ENCODE results near the gene NEURL4. TPM values are rescaled to one million over a fixed set of nuclear protein-coding genes. Genes with fewer than 3 reads are reported as not detected.

The NEURL4 gene
- total RNA-seq, 2 experiments from 2014 or later, result 53.4 to 58.6 TPM

DNA sequence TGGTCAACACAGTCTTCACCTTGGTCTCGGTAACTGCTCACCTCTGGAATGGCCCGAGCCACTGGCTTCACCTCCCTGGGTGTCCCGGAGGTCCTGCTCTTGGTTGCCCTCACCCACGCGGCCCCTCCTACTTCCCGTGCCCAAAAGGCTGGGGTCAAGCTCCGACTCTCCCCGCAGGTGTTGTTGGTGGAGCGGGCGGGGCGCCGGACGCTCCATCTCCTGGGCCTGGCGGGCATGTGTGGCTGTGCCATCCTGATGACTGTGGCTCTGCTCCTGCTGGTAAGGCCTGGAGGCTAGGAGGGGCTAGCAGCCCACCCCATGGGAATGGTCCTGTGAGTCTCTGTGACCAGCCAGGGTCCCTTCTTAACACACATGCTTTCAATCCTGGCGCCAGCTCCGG lies 44.2 kb downstream of the NEURL4 start:
- ATAC-seq (ENCODE audit: low read depth) (no peak), DNase-seq (no peak)
- Mint-ChIP-seq H3K27ac (no peak overlapping the region), H3K27me3 (peaks cover 32% of the 10 kb centered on the region), H3K4me1 (peaks cover 14% of the 10 kb centered on the region), H3K36me3 (no peaks in the 10 kb centered on the region), H3K9me3 (no peaks in the 10 kb centered on the region), H3K4me3 (no peak overlapping the region)
- POLR2A ChIA-PET, result interaction anchor here (0.5 to 0.6 kb wide), 2 partner anchors 28 to 83 kb away, joined by 3 to 4 read pairs; no protein-coding TSS in a partner anchor

DNA sequence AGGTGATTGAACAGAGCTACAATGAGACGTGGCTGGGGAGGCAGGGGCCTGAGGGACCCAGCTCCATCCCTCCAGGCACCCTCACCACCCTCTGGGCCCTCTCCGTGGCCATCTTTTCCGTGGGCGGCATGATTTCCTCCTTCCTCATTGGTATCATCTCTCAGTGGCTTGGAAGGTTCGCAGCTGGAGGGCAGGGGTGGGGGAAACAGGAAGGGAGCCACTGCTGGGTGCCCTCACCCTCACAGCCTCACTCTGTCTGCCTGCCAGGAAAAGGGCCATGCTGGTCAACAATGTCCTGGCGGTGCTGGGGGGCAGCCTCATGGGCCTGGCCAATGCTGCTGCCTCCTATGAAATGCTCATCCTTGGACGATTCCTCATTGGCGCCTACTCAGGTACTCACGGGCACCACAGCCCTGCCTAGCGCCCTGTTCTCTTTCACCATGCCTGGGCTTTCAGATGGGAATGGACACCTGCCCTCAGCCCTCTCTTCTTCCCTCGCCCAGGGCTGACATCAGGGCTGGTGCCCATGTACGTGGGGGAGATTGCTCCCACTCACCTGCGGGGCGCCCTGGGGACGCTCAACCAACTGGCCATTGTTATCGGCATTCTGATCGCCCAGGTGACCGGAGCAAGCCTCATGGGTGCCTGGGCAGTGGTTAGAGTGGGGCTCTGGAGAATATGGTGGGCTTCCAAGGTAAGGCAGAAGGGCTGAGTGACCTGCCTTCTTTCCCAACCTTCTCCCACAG lies 45.5 kb downstream of the NEURL4 start:
- H3K27me3 Mint-ChIP-seq, result peaks cover 35% of the 10 kb centered on the region
- POLR2A ChIA-PET, result no interaction called here
- H3K4me3 Mint-ChIP-seq, result no peak overlapping the region
- H3K9me3 Mint-ChIP-seq, result no peaks in the 10 kb centered on the region
- ATAC-seq (ENCODE audit: low read depth), result no peak
- H3K27ac Mint-ChIP-seq, result no peak overlapping the region
- peaks cover 14% of the 10 kb centered on the region for H3K4me1 Mint-ChIP-seq
- H3K36me3 Mint-ChIP-seq, result no peaks in the 10 kb centered on the region
- DNase-seq, result no peak

DNA sequence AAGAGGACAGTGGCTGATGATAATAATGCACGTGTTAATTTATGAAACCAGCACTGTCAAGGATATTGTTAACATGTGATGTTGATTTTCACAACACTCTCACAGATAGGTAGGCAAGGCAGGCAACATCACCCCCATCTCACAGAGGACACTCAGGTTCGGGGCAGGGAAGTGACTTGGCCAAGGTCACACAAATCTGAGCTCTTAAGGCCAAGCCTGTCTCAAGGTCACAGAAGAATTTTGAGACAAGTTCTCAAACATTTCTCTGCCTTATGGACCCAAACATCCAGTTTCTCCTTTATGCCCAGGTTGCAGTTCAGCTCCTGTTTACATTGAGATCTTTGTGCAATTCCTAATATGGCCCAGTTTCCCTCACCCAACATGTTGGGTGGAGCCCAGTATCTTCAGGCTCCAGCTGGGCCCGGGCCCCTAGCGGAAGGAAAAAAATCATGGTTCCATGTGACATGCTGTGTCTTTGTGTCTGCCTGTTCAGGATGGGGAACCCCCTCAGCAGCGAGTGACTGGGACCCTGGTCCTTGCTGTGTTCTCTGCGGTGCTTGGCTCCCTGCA lies 46.3 kb downstream of the NEURL4 start:
- Mint-ChIP-seq H3K27ac (no peak overlapping the region), H3K9me3 (no peaks in the 10 kb centered on the region), H3K27me3 (peaks cover 29% of the 10 kb centered on the region), H3K4me1 (peaks cover 14% of the 10 kb centered on the region), H3K4me3 (no peak overlapping the region), H3K36me3 (no peaks in the 10 kb centered on the region)
- POLR2A ChIA-PET, result interaction anchor here (1.0 to 2.7 kb wide), 3 partner anchors 30 to 201 kb away, joined by 3 to 7 read pairs (median 3); partner anchors contain the start of gene POLR2A
- DNase-seq (no peak), ATAC-seq (ENCODE audit: low read depth) (no peak)

DNA sequence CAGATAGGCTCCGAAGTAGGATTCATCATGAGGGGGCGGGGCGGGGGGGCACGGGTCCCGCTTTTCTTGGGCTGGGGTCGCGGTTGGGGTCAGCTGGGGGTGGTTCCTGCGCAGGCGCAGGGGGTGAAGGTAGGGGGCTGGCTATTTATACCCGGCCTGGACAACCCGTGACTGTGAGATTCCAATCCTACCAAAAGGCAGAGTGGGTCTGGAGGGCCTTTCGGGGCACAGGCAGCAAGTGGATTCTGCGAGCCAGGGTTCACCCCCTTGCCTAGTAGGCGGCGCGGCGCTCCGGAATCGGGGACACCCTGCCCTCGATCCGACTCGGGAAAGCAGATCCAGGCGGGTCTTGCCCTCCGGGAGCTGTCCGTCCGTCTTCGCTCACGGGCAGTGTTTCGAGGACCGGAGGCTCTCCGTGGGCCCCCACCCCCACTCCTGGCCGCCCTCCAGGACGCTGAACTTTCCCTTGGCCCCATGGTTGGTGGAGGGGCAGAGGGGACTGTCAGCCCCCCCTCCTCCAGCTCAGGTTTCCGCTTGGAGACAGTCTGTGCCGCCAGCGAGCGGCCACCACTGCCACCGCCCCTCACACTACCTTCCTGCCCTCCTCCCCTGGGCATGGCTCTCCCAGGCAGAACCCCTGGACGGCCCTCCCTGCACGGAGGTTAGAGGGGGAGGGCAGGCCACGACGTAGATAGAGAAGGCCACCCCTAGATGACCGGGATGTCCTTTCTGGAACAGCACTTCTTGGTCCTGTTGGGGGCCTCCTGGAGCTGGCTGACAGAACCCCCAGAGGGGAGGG lies 47.0 kb downstream of the NEURL4 start:
- POLR2A ChIA-PET, result interaction anchor here (1.0 to 2.7 kb wide), 8 partner anchors 10 to 406 kb away, joined by 3 to 7 read pairs (median 4); partner anchors contain the start of genes ACADVL, ACAP1, DLG4 and POLR2A
- Mint-ChIP-seq H3K4me3 (peak overlapping the region; percentile 80), H3K36me3 (no peaks in the 10 kb centered on the region), H3K9me3 (no peaks in the 10 kb centered on the region), H3K27me3 (peaks cover 27% of the 10 kb centered on the region), H3K4me1 (peaks cover 14% of the 10 kb centered on the region), H3K27ac (no peak overlapping the region)
- ATAC-seq (ENCODE audit: low read depth), result no peak
- DNase-seq, result no peak

DNA sequence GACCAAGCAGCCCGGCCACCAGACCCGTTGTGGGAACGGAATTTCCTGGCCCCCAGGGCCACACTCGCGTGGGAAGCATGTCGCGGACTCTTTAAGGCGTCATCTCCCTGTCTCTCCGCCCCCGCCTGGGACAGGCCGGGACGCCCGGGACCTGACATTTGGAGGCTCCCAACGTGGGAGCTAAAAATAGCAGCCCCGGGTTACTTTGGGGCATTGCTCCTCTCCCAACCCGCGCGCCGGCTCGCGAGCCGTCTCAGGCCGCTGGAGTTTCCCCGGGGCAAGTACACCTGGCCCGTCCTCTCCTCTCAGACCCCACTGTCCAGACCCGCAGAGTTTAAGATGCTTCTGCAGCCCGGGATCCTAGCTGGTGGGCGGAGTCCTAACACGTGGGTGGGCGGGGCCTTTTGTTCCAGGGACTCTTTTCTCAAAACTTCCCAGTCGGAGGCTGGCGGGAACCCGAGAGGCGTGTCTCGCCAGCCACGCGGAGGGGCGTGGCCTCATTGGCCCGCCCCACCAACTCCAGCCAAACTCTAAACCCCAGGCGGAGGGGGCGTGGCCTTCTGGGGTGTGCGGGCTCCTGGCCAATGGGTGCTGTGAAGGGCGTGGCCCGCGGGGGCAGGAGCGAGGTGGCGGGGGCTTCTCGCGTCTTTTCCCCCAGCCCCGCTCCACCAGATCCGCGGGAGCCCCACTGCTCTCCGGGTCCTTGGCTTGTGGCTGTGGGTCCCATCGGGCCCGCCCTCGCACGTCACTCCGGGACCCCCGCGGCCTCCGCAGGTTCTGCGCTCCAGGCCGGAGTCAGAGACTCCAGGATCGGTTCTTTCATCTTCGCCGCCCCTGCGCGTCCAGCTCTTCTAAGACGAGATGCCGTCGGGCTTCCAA lies 47.8 kb downstream of the NEURL4 start, which contains the start of gene SLC2A4:
SLC2A4 (plus strand) TSS at position 645 of the 879 bp plus-strand sequence; CDS start at position 862, 217 bp downstream.
- peak; percentile 74 for ATAC-seq (ENCODE audit: low read depth)
- peak within 1 kb of the TSS; percentile 80 for H3K4me3 Mint-ChIP-seq
- POLR2A ChIA-PET, result interaction anchor here (0.7 to 2.7 kb wide), 8 partner anchors 11 to 407 kb away, joined by 3 to 7 read pairs (median 4); partner anchors contain the start of genes ACADVL, ACAP1, DLG4 and WRAP53
- peaks cover 30% of the 10 kb centered on the region for H3K27me3 Mint-ChIP-seq
- no peaks in the 10 kb centered on the region for H3K36me3 Mint-ChIP-seq
- no peaks in the 10 kb centered on the region for H3K9me3 Mint-ChIP-seq
- peaks cover 14% of the 10 kb centered on the region for H3K4me1 Mint-ChIP-seq
- no peak within 1 kb of the TSS for H3K27ac Mint-ChIP-seq
- DNase-seq, result peak; percentile 89

DNA sequence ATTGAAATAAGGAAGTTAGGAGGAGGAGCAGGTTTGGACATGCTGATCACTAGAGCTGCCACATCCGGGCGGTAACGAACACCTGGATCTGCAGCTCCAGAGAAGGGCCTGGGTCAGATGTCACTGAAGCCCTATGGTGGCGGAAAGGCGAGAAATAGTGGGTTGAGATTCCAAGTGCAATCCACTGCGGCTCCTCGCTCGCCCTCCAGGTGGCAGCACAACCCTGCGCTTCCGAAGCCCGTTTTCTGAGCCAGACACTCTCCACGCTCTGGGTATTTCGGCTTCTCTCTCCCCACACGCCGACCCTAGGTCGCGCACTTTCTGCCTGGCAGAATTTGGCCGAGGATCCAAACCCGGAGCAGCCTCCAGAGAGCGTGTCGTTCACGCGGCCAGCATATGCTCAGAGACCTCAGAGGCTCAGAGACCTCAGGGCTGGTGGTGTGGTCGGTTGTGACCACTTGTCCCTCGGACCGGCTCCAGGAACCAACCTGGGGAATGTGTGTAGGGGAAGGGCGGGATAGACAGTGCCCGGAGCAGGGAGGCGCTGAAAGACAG lies 48.5 kb downstream of the NEURL4 start:
- no peak overlapping the region for H3K27ac Mint-ChIP-seq
- POLR2A ChIA-PET, result interaction anchor here (0.5 to 2.7 kb wide), 8 partner anchors 12 to 407 kb away, joined by 3 to 7 read pairs (median 5); partner anchors contain the start of genes ACADVL, DLG4 and WRAP53

DNA sequence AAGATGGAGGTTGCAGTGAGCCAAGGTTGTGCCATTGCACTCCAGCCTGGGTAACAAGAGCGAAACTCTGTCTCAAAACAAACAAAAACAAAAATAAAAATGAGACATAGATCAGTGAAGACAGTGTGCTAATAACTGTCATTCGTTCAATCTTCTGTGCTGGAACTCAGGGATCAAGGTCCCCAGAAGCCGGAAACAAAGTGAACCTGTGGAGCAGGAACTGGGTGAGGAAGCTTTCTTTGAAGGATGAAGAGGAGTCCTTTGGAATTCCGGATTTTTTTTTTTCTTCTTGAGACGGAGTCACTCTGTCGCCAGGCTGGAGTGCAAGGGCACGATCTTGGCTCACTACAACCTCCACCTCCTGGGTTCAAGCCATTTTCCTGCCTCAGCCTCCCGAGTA lies 49.7 kb downstream of the NEURL4 start:
- Mint-ChIP-seq H3K36me3 (no peaks in the 10 kb centered on the region), H3K9me3 (no peaks in the 10 kb centered on the region), H3K4me1 (peaks cover 14% of the 10 kb centered on the region), H3K27ac (no peak overlapping the region), H3K27me3 (peaks cover 28% of the 10 kb centered on the region), H3K4me3 (no peak overlapping the region)
- POLR2A ChIA-PET, result interaction anchor here (0.6 kb wide), 1 partner anchor 482 kb away, joined by 5 read pairs; no protein-coding TSS in a partner anchor
- DNase-seq, result no peak
- no peak for ATAC-seq (ENCODE audit: low read depth)

More for the DNA sequence above, 48.5 kb downstream of the NEURL4 start:
- peak; percentile 90 for DNase-seq
- Mint-ChIP-seq H3K36me3 (no peaks in the 10 kb centered on the region), H3K4me1 (peaks cover 14% of the 10 kb centered on the region), H3K9me3 (no peaks in the 10 kb centered on the region), H3K4me3 (peak overlapping the region; percentile 80), H3K27me3 (peaks cover 28% of the 10 kb centered on the region)
- ATAC-seq (ENCODE audit: low read depth), result peak; percentile 75

DNA sequence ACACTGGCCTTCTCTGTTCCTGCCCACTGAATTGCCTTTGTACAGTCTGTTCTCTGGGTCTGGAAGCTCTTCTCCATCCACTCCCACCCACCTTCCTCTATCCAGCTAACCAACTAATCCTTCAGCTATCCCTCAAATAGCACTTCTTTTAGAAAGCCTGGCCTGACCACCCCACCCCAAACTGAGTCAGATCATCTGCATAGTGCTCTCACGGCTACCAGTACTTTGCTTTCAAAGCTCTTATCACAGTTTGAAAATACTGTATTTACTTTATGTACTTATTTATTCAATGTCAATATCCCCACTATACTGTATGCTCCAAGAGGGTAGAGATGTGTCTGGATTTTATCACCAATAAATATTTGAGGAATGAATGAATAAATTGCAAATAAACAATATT lies 62.4 kb downstream of the NEURL4 start:
- Mint-ChIP-seq H3K9me3 (no peaks in the 10 kb centered on the region), H3K27me3 (peaks cover 33% of the 10 kb centered on the region), H3K36me3 (no peaks in the 10 kb centered on the region), H3K4me1 (peaks cover 18% of the 10 kb centered on the region), H3K4me3 (no peak overlapping the region), H3K27ac (no peak overlapping the region)
- POLR2A ChIA-PET, result interaction anchor here (1.3 kb wide), 1 partner anchor 128 kb away, joined by 3 read pairs; the partner anchor contains the start of gene PLSCR3
- ATAC-seq (ENCODE audit: low read depth), result no peak
- no peak for DNase-seq

Other genes with a start within 250 kb of the NEURL4 start
- under 1 TPM; 0.45 to 0.64 TPM for gene CLEC10A, start 249.1 kb downstream of the NEURL4 start, total RNA-seq
- gene ASGR2, start 214.5 kb downstream of the NEURL4 start, total RNA-seq, result not detected
- gene ASGR1, start 150.0 kb downstream of the NEURL4 start, total RNA-seq, result 1 to 10 TPM; 1.1 to 1.5 TPM
- 10 to 100 TPM; 21.2 to 22.4 TPM for gene DLG4, start 109.5 kb downstream of the NEURL4 start, total RNA-seq
- 100 to 1,000 TPM; 417 to 434 TPM for gene ACADVL, start 109.4 kb downstream of the NEURL4 start, total RNA-seq
- gene DVL2, start 94.8 kb downstream of the NEURL4 start, total RNA-seq, result 10 to 100 TPM; 62.1 to 67.3 TPM
- 10 to 100 TPM; 49.9 to 50.4 TPM for gene PHF23, start 89.9 kb downstream of the NEURL4 start, total RNA-seq
- gene GABARAP, start 86.9 kb downstream of the NEURL4 start, total RNA-seq, result 100 to 1,000 TPM; 244 to 251 TPM
- gene CTDNEP1, start 77.6 kb downstream of the NEURL4 start, total RNA-seq, result 100 to 1,000 TPM; 157 to 160 TPM
- gene ELP5, start 77.1 kb downstream of the NEURL4 start, total RNA-seq, result 10 to 100 TPM; 49.5 to 52.0 TPM
- 1 to 10 TPM; 1.7 to 2.6 TPM for gene CLDN7, start 66.9 kb downstream of the NEURL4 start, total RNA-seq
- gene SLC2A4, start 47.6 kb downstream of the NEURL4 start, total RNA-seq, result not detected
- gene YBX2, start 34.7 kb downstream of the NEURL4 start, total RNA-seq, result 1 to 10 TPM in 1 of 2 experiments, under 1 TPM in 1; 0.37 to 1.2 TPM
- gene EIF5A, start 21.7 kb downstream of the NEURL4 start, total RNA-seq, result 100 to 1,000 TPM; 420 to 451 TPM
- 10 to 100 TPM; 97.1 to 98.5 TPM for gene GPS2, start 14.0 kb downstream of the NEURL4 start, total RNA-seq
- 100 to 1,000 TPM; 710 to 756 TPM for gene ACAP1, start 7.2 kb upstream of the NEURL4 start, total RNA-seq
- 1 to 10 TPM; 8.1 to 8.7 TPM for gene KCTD11, start 22.8 kb upstream of the NEURL4 start, total RNA-seq
- gene TMEM95, start 25.8 kb upstream of the NEURL4 start, total RNA-seq, result not detected
- gene TNK1, start 51.8 kb upstream of the NEURL4 start, total RNA-seq, result 1 to 10 TPM; 5.2 to 6.5 TPM
- 10 to 100 TPM; 79.3 to 82.1 TPM for gene PLSCR3, start 65.2 kb upstream of the NEURL4 start, total RNA-seq
- gene TMEM256, start 74.8 kb upstream of the NEURL4 start, total RNA-seq, result 10 to 100 TPM; 52.9 to 55.6 TPM
- gene NLGN2, start 78.5 kb upstream of the NEURL4 start, total RNA-seq, result 1 to 10 TPM; 8.0 to 8.7 TPM
- not detected for gene SPEM1, start 91.0 kb upstream of the NEURL4 start, total RNA-seq
- gene SPEM2, start 96.3 kb upstream of the NEURL4 start, total RNA-seq, result not detected
- not detected for gene SPEM3, start 99.5 kb upstream of the NEURL4 start, total RNA-seq
- 10 to 100 TPM; 15.7 to 17.7 TPM for gene TMEM102, start 106.1 kb upstream of the NEURL4 start, total RNA-seq
- gene FGF11, start 110.2 kb upstream of the NEURL4 start, total RNA-seq, result 10 to 100 TPM; 25.4 to 28.5 TPM
- 10 to 100 TPM; 15.2 to 15.7 TPM for gene CHRNB1, start 115.7 kb upstream of the NEURL4 start, total RNA-seq
- 10 to 100 TPM; 56.0 to 58.6 TPM for gene ZBTB4, start 150.3 kb upstream of the NEURL4 start, total RNA-seq
- not detected for gene SLC35G6, start 152.1 kb upstream of the NEURL4 start, total RNA-seq
- gene POLR2A, start 155.0 kb upstream of the NEURL4 start, total RNA-seq, result 100 to 1,000 TPM; 192 to 214 TPM
- gene TNFSF12, start 219.7 kb upstream of the NEURL4 start, total RNA-seq, result 10 to 100 TPM; 93.0 to 95.7 TPM
- 1 to 10 TPM; 8.2 to 8.4 TPM for gene TNFSF13, start 229.4 kb upstream of the NEURL4 start, total RNA-seq
- 10 to 100 TPM; 43.7 to 50.2 TPM for gene SENP3, start 232.6 kb upstream of the NEURL4 start, total RNA-seq